GM18505 (cell line): ENCODE results near the gene GTF2B.
A peak's percentile ranks its signal among the peaks of the same experiment; 100 is the strongest.
"Not testable (repeated sequence)": the region's sequence is repeated elsewhere in the genome, so short reads cannot be mapped to it uniquely, and the experiment has no call there.

Source experiments
- ATAC-seq: cut with Tn5 transposase; IDR thresholded peaks from one replicate; pipeline ENCODE4 v1.9.1; 2021; ENCODE audit not compliant: unreplicated experiment
- POLR2A ChIP-seq: IDR thresholded peaks from 4 replicates; pipeline ENCODE4 v1.6.1; 2011; ENCODE audit warnings: borderline replicate concordance; ENCODE audit not compliant: insufficient read depth, insufficient read length; ENCODE audit errors: extremely low read depth

GTF2B gene, protein sequence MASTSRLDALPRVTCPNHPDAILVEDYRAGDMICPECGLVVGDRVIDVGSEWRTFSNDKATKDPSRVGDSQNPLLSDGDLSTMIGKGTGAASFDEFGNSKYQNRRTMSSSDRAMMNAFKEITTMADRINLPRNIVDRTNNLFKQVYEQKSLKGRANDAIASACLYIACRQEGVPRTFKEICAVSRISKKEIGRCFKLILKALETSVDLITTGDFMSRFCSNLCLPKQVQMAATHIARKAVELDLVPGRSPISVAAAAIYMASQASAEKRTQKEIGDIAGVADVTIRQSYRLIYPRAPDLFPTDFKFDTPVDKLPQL

GRCh38 chr1:88891318-88891950 is at the start of gene GTF2B:
Gene GTF2B (minus strand): TSS chr1:88891567. CDS start chr1:88891499, 68 bp downstream.
- peak; percentile 100 for TF ChIP-seq POLR2A
- peak; percentile 93 for ATAC-seq

DNA sequence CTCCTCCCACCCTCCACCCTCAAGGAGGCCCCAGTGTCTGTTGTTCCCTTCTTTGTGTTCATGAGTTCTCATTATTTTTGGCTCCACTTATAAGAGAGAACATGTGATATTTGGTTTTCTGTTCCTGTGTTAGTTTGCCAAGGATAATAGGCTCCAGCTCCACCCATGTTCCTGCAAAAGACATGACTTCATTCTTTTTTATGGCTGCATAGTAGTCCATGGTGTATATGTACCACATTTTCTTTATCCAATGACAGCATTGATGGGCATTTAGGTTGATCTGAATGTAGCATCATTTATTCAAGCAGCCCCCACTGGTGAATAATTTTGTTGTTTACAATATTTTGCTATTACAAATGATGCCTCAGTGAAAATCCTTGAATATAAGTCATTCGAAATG is 47.2 kb upstream of the GTF2B start:
- ATAC-seq, result not testable (repeated sequence)

DNA sequence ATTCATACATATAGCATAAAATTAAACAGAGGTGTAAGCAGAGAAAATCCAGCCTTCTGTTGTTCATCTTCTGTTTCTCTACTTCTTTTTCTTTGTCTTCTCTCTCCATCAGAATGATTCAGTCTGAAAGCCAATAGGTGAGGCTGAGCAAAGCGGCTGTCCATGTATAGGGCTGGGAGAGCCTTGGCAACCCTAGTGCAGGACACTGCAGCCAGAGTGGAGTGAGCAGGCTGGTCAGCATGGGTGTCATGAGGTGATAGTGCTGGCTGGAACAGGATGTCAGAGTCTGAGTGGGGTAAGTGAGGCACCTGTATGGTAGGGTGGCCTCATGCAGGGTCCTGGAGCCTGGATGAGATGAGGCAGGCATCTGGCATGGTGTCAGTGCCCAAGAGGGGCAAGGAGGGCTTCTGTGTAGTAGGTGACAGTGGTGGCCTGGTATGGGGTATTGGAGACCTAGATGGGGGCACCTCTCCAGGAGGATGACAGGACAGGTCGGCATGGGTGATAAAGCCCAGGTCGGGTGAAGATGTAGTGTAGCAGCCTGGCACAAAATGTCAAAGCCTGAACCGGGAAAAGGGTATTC is 45.5 kb upstream of the GTF2B start:
- no peak for TF ChIP-seq POLR2A
- no peak for ATAC-seq

GRCh38 chr1:88936223-88936523 is 44.8 kb upstream of the GTF2B start:
- ATAC-seq, result no peak
- TF ChIP-seq POLR2A, result no peak

- TF ChIP-seq POLR2A, result no peak
- no peak for ATAC-seq
Measured at GRCh38 chr1:88935522-88936222, 44.3 kb upstream of the GTF2B start.

DNA sequence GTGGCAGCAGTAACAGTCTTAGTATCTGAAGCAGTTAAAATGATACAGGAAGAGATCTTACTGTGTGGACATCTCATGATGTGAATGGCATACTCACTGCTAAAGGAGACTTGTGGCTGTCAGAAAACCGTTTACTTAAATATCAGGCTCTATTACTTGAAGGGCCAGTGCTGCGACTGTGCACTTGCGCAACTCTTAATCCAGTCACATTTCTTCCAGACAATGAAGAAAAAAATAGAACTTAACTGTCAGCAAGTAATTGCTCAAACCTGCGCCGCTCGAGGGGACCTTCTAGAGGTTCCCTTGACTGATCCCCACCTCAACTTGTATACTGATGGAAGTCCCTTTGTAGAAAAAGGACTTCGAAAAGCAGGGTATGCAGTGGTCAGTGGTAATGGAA is 38.8 kb upstream of the GTF2B start:
- ATAC-seq, result not testable (repeated sequence)

- ATAC-seq, result no peak
- no peak for TF ChIP-seq POLR2A
Measured at GRCh38 chr1:88923224-88923623, 31.9 kb upstream of the GTF2B start.

DNA sequence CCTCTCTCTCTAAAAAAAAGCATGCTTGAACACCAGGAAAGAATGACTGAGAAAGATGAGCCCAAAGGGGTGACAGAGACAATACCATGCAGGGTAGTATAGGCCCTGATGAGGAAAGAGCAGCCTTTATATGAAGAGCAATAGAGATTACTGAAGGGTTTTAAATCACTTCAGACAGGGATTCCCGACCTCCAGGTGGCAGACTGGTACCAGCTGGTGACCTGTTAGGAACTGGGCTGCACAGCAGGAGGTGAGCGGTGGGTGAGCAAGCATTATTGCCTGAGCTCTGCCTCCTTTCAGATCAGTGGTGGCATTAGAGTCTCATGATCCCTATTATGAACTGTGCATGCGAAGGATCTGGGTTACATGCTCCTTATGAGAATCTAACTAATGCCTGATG is 30.8 kb upstream of the GTF2B start:
- ATAC-seq, result no peak
- TF ChIP-seq POLR2A, result no peak

DNA sequence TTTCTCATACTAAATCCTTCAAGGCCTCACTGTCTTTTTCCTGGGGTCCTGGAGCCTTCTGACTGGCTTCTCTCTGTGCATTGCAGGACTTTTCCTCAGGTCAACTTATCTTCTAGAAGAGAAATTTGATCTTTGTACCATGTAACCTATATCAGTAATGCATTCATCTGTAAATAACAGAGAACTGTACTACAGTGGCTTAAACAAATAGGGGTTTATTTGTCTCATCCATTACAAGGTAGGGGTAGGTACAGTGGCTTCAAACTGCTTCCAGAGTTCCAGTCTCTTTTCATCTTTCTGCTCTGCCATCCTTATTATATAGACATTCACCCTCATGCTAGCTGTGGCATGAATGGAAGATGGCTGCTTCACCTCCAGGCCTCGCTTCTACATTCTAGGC is 29.5 kb upstream of the GTF2B start:
- TF ChIP-seq POLR2A, result no peak
- no peak for ATAC-seq

GRCh38 chr1:88917321-88918025 is 26.1 kb upstream of the GTF2B start:
- no peak for TF ChIP-seq POLR2A
- ATAC-seq, result no peak

DNA sequence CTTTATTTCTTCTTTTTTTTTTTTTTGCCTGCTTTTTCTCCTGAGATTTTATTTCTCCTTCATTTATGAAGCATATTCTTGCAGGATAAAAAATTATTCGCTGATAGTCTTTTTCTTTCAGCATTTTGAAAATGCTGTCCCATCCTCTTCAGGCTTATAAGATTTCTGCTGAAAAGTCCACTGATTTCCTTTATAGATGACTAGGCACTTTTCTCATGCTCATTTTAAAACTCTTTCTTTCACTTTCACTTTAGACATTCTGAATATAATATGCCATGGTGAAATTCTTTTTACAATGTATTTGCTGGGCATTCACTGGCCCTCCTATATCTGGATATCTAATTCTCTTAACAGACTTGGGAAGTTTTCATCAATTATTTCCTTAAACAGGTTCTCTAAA is 25.5 kb upstream of the GTF2B start:
- no peak for ATAC-seq
- no peak for TF ChIP-seq POLR2A

GRCh38 chr1:88911800-88912199 is 20.4 kb upstream of the GTF2B start:
- not testable (repeated sequence) for ATAC-seq

DNA sequence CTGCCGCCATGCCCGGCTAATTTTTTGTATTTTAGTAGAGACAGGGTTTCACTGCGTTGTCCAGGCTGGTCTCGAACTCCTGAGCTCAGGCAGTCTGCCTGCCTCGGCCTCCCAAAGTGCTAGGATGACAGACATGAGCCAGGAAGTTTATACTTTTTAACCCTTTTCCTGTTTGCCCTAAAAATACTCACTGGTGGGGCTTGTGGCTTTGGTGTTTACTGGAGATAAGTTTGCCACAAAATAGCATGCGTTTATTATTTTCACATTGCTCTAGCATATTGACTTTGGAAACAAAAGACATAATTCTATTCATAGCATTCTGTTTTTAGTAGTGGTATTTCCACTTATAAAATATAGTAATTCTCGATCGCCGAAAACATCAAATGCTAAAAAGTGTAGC is 19.8 kb upstream of the GTF2B start:
- no peak for ATAC-seq
- TF ChIP-seq POLR2A, result no peak
